ENCODE data around the gene HNRNPD.
A peak's percentile ranks its signal among the peaks of the same experiment; 100 is the strongest.
"Not testable (repeated sequence)": the region's sequence is repeated elsewhere in the genome, so short reads cannot be mapped to it uniquely, and the experiment has no call there.

Gene HNRNPD

DNA sequence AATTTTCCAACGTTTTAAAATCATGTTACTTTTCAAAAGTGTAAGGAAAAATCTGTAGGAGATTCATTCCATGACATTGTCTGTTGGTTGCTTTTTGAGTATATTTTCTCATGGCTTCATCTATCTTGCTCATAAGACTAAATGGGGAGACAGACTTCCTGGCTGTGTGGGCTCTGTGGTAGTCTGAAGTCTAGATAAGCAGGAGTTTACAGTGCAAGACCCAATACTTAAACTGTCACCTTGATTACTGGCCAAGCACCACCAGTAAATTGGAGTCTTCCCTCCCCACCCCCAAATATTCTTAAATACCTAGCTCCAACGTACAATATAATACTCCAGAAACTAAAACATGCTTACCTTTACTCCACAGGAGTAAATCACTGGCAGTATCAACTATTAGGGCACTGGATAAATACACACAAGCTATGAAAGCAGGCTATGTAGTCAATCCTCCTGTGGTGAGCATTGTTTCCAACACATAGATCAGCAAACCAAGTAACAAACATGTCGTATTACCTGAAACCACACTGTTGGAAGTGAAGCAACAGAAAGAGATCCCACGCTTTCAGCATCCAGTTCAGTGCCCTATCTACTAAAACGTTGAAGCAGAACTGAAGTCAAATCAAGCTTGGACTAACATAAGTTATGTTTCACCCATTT, 6.2 kb downstream of the HNRNPD start:
- Histone ChIP-seq H3K9me3 (ENCODE audit: control insufficient read depth, insufficient read depth, low read depth, low read length) (no peaks in the 10 kb centered on the region), H3K4me1 (ENCODE audit: control insufficient read depth, insufficient read depth, low read length) (0 out of 2 replicates have a peak, but pooled peaks cover 2% of the 10 kb centered on the region), H3K36me3 (ENCODE audit: control insufficient read depth in 2 of 2, insufficient read depth in 1 of 2, low read length in 2 of 2) (peaks cover 7 to 69% of the 10 kb centered on the region in 2 experiments; a peak in 2 of 3 replicates), H3K27ac (ENCODE audit: extremely low read depth, low read depth, low read length) (no peak overlapping the region), H3K4me3 (ENCODE audit: low read depth, low read length) (no peak overlapping the region)
- TF ChIP-seq, protein P1, sequence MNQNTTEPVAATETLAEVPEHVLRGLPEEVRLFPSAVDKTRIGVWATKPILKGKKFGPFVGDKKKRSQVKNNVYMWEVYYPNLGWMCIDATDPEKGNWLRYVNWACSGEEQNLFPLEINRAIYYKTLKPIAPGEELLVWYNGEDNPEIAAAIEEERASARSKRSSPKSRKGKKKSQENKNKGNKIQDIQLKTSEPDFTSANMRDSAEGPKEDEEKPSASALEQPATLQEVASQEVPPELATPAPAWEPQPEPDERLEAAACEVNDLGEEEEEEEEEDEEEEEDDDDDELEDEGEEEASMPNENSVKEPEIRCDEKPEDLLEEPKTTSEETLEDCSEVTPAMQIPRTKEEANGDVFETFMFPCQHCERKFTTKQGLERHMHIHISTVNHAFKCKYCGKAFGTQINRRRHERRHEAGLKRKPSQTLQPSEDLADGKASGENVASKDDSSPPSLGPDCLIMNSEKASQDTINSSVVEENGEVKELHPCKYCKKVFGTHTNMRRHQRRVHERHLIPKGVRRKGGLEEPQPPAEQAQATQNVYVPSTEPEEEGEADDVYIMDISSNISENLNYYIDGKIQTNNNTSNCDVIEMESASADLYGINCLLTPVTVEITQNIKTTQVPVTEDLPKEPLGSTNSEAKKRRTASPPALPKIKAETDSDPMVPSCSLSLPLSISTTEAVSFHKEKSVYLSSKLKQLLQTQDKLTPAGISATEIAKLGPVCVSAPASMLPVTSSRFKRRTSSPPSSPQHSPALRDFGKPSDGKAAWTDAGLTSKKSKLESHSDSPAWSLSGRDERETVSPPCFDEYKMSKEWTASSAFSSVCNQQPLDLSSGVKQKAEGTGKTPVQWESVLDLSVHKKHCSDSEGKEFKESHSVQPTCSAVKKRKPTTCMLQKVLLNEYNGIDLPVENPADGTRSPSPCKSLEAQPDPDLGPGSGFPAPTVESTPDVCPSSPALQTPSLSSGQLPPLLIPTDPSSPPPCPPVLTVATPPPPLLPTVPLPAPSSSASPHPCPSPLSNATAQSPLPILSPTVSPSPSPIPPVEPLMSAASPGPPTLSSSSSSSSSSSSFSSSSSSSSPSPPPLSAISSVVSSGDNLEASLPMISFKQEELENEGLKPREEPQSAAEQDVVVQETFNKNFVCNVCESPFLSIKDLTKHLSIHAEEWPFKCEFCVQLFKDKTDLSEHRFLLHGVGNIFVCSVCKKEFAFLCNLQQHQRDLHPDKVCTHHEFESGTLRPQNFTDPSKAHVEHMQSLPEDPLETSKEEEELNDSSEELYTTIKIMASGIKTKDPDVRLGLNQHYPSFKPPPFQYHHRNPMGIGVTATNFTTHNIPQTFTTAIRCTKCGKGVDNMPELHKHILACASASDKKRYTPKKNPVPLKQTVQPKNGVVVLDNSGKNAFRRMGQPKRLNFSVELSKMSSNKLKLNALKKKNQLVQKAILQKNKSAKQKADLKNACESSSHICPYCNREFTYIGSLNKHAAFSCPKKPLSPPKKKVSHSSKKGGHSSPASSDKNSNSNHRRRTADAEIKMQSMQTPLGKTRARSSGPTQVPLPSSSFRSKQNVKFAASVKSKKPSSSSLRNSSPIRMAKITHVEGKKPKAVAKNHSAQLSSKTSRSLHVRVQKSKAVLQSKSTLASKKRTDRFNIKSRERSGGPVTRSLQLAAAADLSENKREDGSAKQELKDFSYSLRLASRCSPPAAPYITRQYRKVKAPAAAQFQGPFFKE (tag by site-specific recombination; IDR thresholded peaks at IDR 0.05; ENCODE audit: borderline replicate concordance) = no peak
- no peak for TF ChIP-seq BCL11A (tag by site-specific recombination; IDR thresholded peaks at IDR 0.05; ENCODE audit: low read depth)
- no peak for TF ChIP-seq ZNF37A (tag by site-specific recombination; IDR thresholded peaks at IDR 0.05)
- TF ChIP-seq, protein P2, sequence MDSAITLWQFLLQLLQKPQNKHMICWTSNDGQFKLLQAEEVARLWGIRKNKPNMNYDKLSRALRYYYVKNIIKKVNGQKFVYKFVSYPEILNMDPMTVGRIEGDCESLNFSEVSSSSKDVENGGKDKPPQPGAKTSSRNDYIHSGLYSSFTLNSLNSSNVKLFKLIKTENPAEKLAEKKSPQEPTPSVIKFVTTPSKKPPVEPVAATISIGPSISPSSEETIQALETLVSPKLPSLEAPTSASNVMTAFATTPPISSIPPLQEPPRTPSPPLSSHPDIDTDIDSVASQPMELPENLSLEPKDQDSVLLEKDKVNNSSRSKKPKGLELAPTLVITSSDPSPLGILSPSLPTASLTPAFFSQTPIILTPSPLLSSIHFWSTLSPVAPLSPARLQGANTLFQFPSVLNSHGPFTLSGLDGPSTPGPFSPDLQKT (IDR thresholded peaks at IDR 0.05; ENCODE audit: borderline replicate concordance, low read depth, low read length) = no peak
- no peak for TF ChIP-seq ZNF747 (tag by site-specific recombination; IDR thresholded peaks at IDR 0.05)
- no peak for TF ChIP-seq ZNF707 (tag by site-specific recombination; IDR thresholded peaks at IDR 0.05)
- no peak for TF ChIP-seq ZNF354C (tag by site-specific recombination; IDR thresholded peaks at IDR 0.05; ENCODE audit: borderline replicate concordance, low read depth)
- TF ChIP-seq GLI2 (tag by site-specific recombination; IDR thresholded peaks at IDR 0.05; ENCODE audit: borderline replicate concordance, low read depth) = no peak
- no peak for TF ChIP-seq ZNF366 (tag by site-specific recombination; conservative IDR thresholded peaks at IDR 0.05)
- CTCF ChIA-PET = interaction anchor here (0.6 to 1.5 kb wide), 2 partner anchors 12 to 961 kb away, joined by 3 to 4 read pairs; no protein-coding TSS in a partner anchor
- POLR2A ChIA-PET = interaction anchor here (1.0 kb wide), 1 partner anchor 61 kb away, joined by 4 read pairs; no protein-coding TSS in a partner anchor

DNA sequence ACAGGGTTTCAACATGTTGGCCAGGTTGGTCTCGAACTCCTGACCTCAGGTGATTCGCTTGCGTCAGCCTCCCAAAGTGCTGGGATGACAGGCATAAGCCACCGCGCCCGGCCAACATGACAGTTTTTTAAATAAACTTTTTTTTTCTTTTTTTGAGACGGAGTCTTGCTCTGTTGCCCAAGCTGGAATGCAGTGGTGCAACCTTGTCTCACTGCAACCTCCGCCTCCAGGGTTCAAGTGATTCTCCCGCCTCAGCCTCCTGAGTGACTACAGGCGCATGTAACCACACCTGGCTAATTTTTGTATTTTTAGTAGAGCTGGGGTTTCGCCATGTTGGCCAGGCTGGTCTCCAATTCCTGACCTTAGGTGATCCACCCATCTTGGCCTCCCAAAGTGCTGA, 7.4 kb downstream of the HNRNPD start:
- ChIA-PET CTCF (interaction anchor here (0.7 to 1.4 kb wide), 2 partner anchors 13 to 63 kb away, joined by 3 read pairs; partner anchors contain the start of gene HNRNPDL), POLR2A (interaction anchor here (0.7 kb wide), 1 partner anchor 1120 kb away, joined by 5 read pairs; no protein-coding TSS in a partner anchor)
- H3K4me3 ChIP-seq (ENCODE audit: low read depth, low read length); H3K27ac ChIP-seq (ENCODE audit: extremely low read depth, low read depth, low read length); H3K9me3 ChIP-seq (ENCODE audit: control insufficient read depth, insufficient read depth, low read depth, low read length); H3K4me1 ChIP-seq (ENCODE audit: control insufficient read depth, insufficient read depth, low read length): not testable (repeated sequence)
- H3K36me3 ChIP-seq (ENCODE audit: control insufficient read depth in 2 of 2, insufficient read depth in 1 of 2, low read length in 2 of 2) = peaks cover 7 to 57% of the 10 kb centered on the region in 2 experiments; a peak in 2 of 3 replicates

DNA sequence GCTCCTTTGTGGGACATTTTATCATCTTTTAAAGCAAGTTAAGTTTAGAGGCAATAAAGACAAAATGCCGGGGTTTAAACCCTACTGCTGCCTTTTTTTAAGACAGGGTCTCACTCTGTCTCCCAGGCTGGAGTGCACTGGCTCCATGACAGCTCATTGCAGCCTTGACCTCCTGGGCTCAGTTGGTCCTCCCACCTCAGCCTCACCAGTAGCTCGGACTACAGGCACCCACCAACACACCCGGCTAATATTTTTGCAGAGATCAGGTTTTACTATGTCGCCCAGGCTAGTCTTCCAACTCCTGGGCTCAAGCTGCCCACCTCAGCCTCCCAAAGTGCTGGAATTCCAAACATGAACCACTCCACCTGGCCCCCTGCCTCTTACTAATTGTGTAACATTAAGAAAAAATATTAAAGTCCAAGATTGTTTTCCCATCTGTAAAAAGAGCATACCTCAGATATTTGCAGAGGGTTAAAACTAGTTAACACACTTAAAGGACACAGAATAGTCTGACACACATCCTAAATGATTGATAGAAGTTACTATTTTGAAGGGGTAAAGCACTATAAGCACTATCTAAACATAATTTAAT, 9.8 kb downstream of the HNRNPD start:
- POLR2A ChIA-PET = interaction anchor here (1.5 kb wide), 1 partner anchor 65 kb away, joined by 6 read pairs; no protein-coding TSS in a partner anchor
- Histone ChIP-seq H3K36me3 (ENCODE audit: control insufficient read depth in 2 of 2, insufficient read depth in 1 of 2, low read length in 2 of 2) (peaks cover 3 to 48% of the 10 kb centered on the region in 2 experiments; a peak in 2 of 3 replicates), H3K4me3 (ENCODE audit: low read depth, low read length) (no peak overlapping the region), H3K4me1 (ENCODE audit: control insufficient read depth, insufficient read depth, low read length) (0 out of 2 replicates have a peak, but pooled peaks cover under 1% of the 10 kb centered on the region), H3K9me3 (ENCODE audit: control insufficient read depth, insufficient read depth, low read depth, low read length) (no peaks in the 10 kb centered on the region), H3K27ac (ENCODE audit: extremely low read depth, low read depth, low read length) (no peak overlapping the region)
- CTCF ChIA-PET = no interaction called here
- TF ChIP-seq SCRT2 (tag by site-specific recombination; IDR thresholded peaks at IDR 0.05) (no peak), ZNF600 (tag by site-specific recombination; IDR thresholded peaks at IDR 0.05) (0 out of 2 replicates have a peak, but pooled peaks have one; percentile 41), ZBTB20 (tag by site-specific recombination; IDR thresholded peaks at IDR 0.05) (no peak)
- TF ChIP-seq, protein P3, sequence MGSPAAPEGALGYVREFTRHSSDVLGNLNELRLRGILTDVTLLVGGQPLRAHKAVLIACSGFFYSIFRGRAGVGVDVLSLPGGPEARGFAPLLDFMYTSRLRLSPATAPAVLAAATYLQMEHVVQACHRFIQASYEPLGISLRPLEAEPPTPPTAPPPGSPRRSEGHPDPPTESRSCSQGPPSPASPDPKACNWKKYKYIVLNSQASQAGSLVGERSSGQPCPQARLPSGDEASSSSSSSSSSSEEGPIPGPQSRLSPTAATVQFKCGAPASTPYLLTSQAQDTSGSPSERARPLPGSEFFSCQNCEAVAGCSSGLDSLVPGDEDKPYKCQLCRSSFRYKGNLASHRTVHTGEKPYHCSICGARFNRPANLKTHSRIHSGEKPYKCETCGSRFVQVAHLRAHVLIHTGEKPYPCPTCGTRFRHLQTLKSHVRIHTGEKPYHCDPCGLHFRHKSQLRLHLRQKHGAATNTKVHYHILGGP (tag by site-specific recombination; IDR thresholded peaks at IDR 0.05) = no peak
- TF ChIP-seq, protein P4, sequence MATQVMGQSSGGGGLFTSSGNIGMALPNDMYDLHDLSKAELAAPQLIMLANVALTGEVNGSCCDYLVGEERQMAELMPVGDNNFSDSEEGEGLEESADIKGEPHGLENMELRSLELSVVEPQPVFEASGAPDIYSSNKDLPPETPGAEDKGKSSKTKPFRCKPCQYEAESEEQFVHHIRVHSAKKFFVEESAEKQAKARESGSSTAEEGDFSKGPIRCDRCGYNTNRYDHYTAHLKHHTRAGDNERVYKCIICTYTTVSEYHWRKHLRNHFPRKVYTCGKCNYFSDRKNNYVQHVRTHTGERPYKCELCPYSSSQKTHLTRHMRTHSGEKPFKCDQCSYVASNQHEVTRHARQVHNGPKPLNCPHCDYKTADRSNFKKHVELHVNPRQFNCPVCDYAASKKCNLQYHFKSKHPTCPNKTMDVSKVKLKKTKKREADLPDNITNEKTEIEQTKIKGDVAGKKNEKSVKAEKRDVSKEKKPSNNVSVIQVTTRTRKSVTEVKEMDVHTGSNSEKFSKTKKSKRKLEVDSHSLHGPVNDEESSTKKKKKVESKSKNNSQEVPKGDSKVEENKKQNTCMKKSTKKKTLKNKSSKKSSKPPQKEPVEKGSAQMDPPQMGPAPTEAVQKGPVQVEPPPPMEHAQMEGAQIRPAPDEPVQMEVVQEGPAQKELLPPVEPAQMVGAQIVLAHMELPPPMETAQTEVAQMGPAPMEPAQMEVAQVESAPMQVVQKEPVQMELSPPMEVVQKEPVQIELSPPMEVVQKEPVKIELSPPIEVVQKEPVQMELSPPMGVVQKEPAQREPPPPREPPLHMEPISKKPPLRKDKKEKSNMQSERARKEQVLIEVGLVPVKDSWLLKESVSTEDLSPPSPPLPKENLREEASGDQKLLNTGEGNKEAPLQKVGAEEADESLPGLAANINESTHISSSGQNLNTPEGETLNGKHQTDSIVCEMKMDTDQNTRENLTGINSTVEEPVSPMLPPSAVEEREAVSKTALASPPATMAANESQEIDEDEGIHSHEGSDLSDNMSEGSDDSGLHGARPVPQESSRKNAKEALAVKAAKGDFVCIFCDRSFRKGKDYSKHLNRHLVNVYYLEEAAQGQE (tag by site-specific recombination; IDR thresholded peaks at IDR 0.05) = no peak
